ES-I3 (cell line): ENCODE data around the gene WDR53.
"Not testable (repeated sequence)": the region's sequence is repeated elsewhere in the genome, so short reads cannot be mapped to it uniquely, and the experiment has no call there.

Experiments
- H3K36me3 ChIP-seq: 2 replicates; pipeline ENCODE4 v1.6.1; 2013; ENCODE audit warnings: mild to moderate bottlenecking, low read length, control low read depth, moderate library complexity; ENCODE audit not compliant: insufficient read depth
- H3K4me1 ChIP-seq: 2 replicates; pipeline ENCODE4 v1.6.1; 2013; ENCODE audit warnings: mild to moderate bottlenecking, control low read depth, low read length; ENCODE audit not compliant: insufficient read depth
- H3K9ac ChIP-seq: 2 replicates; pipeline ENCODE4 v1.6.1; 2013; ENCODE audit warnings: low read depth, mild to moderate bottlenecking, low read length, moderate library complexity
- H3K9me3 ChIP-seq: 2 replicates; pipeline ENCODE4 v1.6.1; 2013; ENCODE audit warnings: mild to moderate bottlenecking, low read length, moderate library complexity; ENCODE audit not compliant: control insufficient read depth, insufficient read depth

The WDR53 gene

GRCh38 chr3:196547067-196547466, 21.3 kb downstream of the WDR53 start:
- H3K9me3 ChIP-seq, result 0 out of 2 replicates have a peak, but pooled peaks cover 5% of the 10 kb centered on the region
- H3K9ac ChIP-seq, result no peak overlapping the region
- no peaks in the 10 kb centered on the region; the same call in 1 of the 2 replicates for H3K36me3 ChIP-seq
- H3K4me1 ChIP-seq, result no peaks in the 10 kb centered on the region

- Histone ChIP-seq H3K36me3 (no peaks in the 10 kb centered on the region; the same call in 1 of the 2 replicates), H3K9me3 (0 out of 2 replicates have a peak, but pooled peaks cover 5% of the 10 kb centered on the region), H3K9ac (no peak overlapping the region), H3K4me1 (no peaks in the 10 kb centered on the region)
Measured at GRCh38 chr3:196546537-196546936, 21.8 kb downstream of the WDR53 start.

GRCh38 chr3:196544491-196544992, 23.8 kb downstream of the WDR53 start:
- Histone ChIP-seq H3K9ac (no peak overlapping the region), H3K4me1 (no peaks in the 10 kb centered on the region), H3K36me3 (no peaks in the 10 kb centered on the region; the same call in 1 of the 2 replicates), H3K9me3 (no peaks in the 10 kb centered on the region)

- H3K9ac ChIP-seq, result no peak overlapping the region
- H3K9me3 ChIP-seq, result no peaks in the 10 kb centered on the region
- no peaks in the 10 kb centered on the region for H3K4me1 ChIP-seq
- H3K36me3 ChIP-seq, result no peaks in the 10 kb centered on the region
Measured at GRCh38 chr3:196541684-196542445, 26.5 kb downstream of the WDR53 start.

- Histone ChIP-seq H3K9me3 (no peaks in the 10 kb centered on the region), H3K9ac (no peak overlapping the region), H3K4me1 (no peaks in the 10 kb centered on the region), H3K36me3 (no peaks in the 10 kb centered on the region)
Measured at GRCh38 chr3:196537319-196537984, 30.9 kb downstream of the WDR53 start.

GRCh38 chr3:196533260-196533681, 35.1 kb downstream of the WDR53 start:
- Histone ChIP-seq H3K4me1 (no peaks in the 10 kb centered on the region), H3K36me3 (no peaks in the 10 kb centered on the region), H3K9ac (no peak overlapping the region), H3K9me3 (no peaks in the 10 kb centered on the region)

GRCh38 chr3:196531418-196531817, 36.9 kb downstream of the WDR53 start:
- Histone ChIP-seq H3K9me3 (no peaks in the 10 kb centered on the region), H3K36me3 (no peaks in the 10 kb centered on the region), H3K9ac (no peak overlapping the region), H3K4me1 (no peaks in the 10 kb centered on the region)

- Histone ChIP-seq H3K4me1 (no peaks in the 10 kb centered on the region), H3K9me3 (no peaks in the 10 kb centered on the region), H3K36me3 (no peaks in the 10 kb centered on the region), H3K9ac (peak overlapping the region; percentile 60; the same call in 1 of the 2 replicates)
Measured at GRCh38 chr3:196528639-196529233, 39.6 kb downstream of the WDR53 start.

GRCh38 chr3:196525141-196525540, 43.2 kb downstream of the WDR53 start:
- Histone ChIP-seq H3K4me1 (no peaks in the 10 kb centered on the region), H3K9ac (no peak overlapping the region), H3K9me3 (0 out of 2 replicates have a peak, but pooled peaks cover 6% of the 10 kb centered on the region), H3K36me3 (no peaks in the 10 kb centered on the region)

- no peaks in the 10 kb centered on the region for H3K36me3 ChIP-seq
- H3K9ac ChIP-seq, result no peak overlapping the region
- H3K4me1 ChIP-seq, result no peaks in the 10 kb centered on the region
- H3K9me3 ChIP-seq, result peaks cover 11% of the 10 kb centered on the region; the same call in 1 of the 2 replicates
Measured at GRCh38 chr3:196524527-196524926, 43.8 kb downstream of the WDR53 start.

GRCh38 chr3:196523841-196524240, 44.5 kb downstream of the WDR53 start:
- H3K9me3 ChIP-seq, result peaks cover 17% of the 10 kb centered on the region
- H3K9ac ChIP-seq, result no peak overlapping the region
- H3K36me3 ChIP-seq, result no peaks in the 10 kb centered on the region
- H3K4me1 ChIP-seq, result no peaks in the 10 kb centered on the region

- not testable (repeated sequence) for H3K4me1 ChIP-seq, H3K9ac ChIP-seq, H3K36me3 ChIP-seq
- peaks cover 28% of the 10 kb centered on the region for H3K9me3 ChIP-seq
Measured at GRCh38 chr3:196521291-196521690, 47.1 kb downstream of the WDR53 start.

- Histone ChIP-seq H3K36me3 (no peaks in the 10 kb centered on the region), H3K4me1 (no peaks in the 10 kb centered on the region), H3K9ac (no peak overlapping the region), H3K9me3 (peaks cover 28% of the 10 kb centered on the region)
Measured at GRCh38 chr3:196519718-196520082, 48.7 kb downstream of the WDR53 start.

- Histone ChIP-seq H3K9me3 (peaks cover 28% of the 10 kb centered on the region), H3K4me1 (no peaks in the 10 kb centered on the region), H3K36me3 (no peaks in the 10 kb centered on the region), H3K9ac (no peak overlapping the region)
Measured at GRCh38 chr3:196518966-196519717, 49.2 kb downstream of the WDR53 start.
